Transverse colon (tissue), 4 donors: Measurements from ENCODE around the gene SLFN12. TPM values are rescaled to one million over a fixed set of nuclear protein-coding genes. Genes with fewer than 3 reads are reported as not detected.
"Not testable (repeated sequence)": the region's sequence is repeated elsewhere in the genome, so short reads cannot be mapped to it uniquely, and the experiment has no call there.

Experiments used
- DNase-seq: peaks from one replicate; pipeline ENCODE4 v3.0.0-alpha.2; 2019
- H3K27ac ChIP-seq, 4 donors: fragments of 200-600 bp; sonication (generic); 2 replicates each; pipeline ENCODE4 v1.5.1; 2016 to 2018; ENCODE audit warnings: inconsistent platforms in 4 of 4
- H3K27me3 ChIP-seq: fragments of 200-600 bp; sonication (generic); 2 replicates; pipeline ENCODE4 v1.5.1; 2017; ENCODE audit warnings: inconsistent platforms
- H3K36me3 ChIP-seq, 4 donors: fragments of 200-600 bp; sonication (generic); 2 replicates each; pipeline ENCODE4 v1.5.1; 2017 to 2019; ENCODE audit warnings: inconsistent platforms in 4 of 4
- H3K4me1 ChIP-seq, 4 donors: fragments of 200-600 bp; sonication (generic); 2 replicates each; pipeline ENCODE4 v1.5.1; 2017 to 2020; ENCODE audit warnings: inconsistent platforms in 4 of 4
- H3K4me3 ChIP-seq, 4 donors: fragments of 200-600 bp; sonication (generic); 1 replicate in 1 of 4; 2 replicates in 3 of 4; pipeline versions ENCODE4 v1.5.1 to v1.6.1; 2017 to 2019; ENCODE audit warnings: inconsistent platforms in 4 of 4
- H3K9me3 ChIP-seq, 2 donors: fragments of 200-600 bp; sonication (generic); 2 replicates each; pipeline ENCODE4 v1.5.1; 2017 to 2019; ENCODE audit warnings: inconsistent platforms in 2 of 2
- EP300 ChIP-seq: sonication (generic); formaldehyde crosslinking; IDR thresholded peaks from one replicate; pipeline ENCODE4 v1.6.1; 2017; ENCODE audit warnings: antibody characterized with exemption, low read depth
- POLR2A ChIP-seq: fragments of 450-650 bp; IDR thresholded peaks from one replicate; pipeline ENCODE4 v1.6.1; 2016; ENCODE audit warnings: antibody characterized with exemption, mild to moderate bottlenecking, moderate library complexity
- POLR2AphosphoS5 ChIP-seq, 3 donors: sonication (generic); formaldehyde crosslinking; IDR thresholded peaks; one replicate each; pipeline ENCODE4 v1.6.1; 2016; ENCODE audit warnings: antibody characterized with exemption in 3 of 3
- WGBS, 2 donors: methylation state at CpG; one replicate each; pipeline ENCODE4 v1.1.5; 2018; ENCODE audit warnings: low coverage in 1 of 2; 5-methylcytosine and 5-hydroxymethylcytosine counted together
- in situ Hi-C, 4 donors: fragments of 200-750 bp; cut with MboI; loops; one replicate each; pipeline versions ENCODE4 v1.15.0 to v1.15.1; 2017; ENCODE audit warnings: low sequenced_read_pairs in 3 of 4, low pct_ligation_motif_present in 1 of 4, low pct_unique_long_range_greater_than_20kb in 1 of 4
- intact Hi-C: fragments of 100-400 bp; cut with DNase I; formaldehyde crosslinking; loops from one replicate; pipeline ENCODE4 v1.15.1; 2023; ENCODE audit warnings: low total_unique reads
- total RNA-seq, 4 donors: library from RNA; depleted of rRNA; stranded (reverse); fragments of >200 nt; gene quantifications; one replicate each; pipeline ENCODE4 v1.1.0, GENCODE V29; 2016
- TF ChIP-seq, protein P1 (sequence below), 5 experiments: fragments of 200-600 bp in 3 of 5; fragments of 450-650 bp in 2 of 5; sonication (generic) in 3 of 5; IDR thresholded peaks; 1 replicate in 2 of 5; 2 replicates in 3 of 5; pipeline ENCODE4 v1.5.1; 2016 to 2017; ENCODE audit warnings: antibody characterized with exemption in 5 of 5, inconsistent platforms in 3 of 5, mild to moderate bottlenecking in 2 of 5, moderate library complexity in 1 of 5

Gene SLFN12
- total RNA-seq, 4 donors from 2014 or later = 1.6 to 34.8 (median 3.5) TPM; not detected in 1

- Histone ChIP-seq H3K27ac (no peak overlapping the region), H3K4me1 (no peaks in the 10 kb centered on the region), H3K4me3 (no peak overlapping the region), H3K9me3 (no peaks in the 10 kb centered on the region), H3K27me3 (peaks cover 15% of the 10 kb centered on the region), H3K36me3 (no peaks in the 10 kb centered on the region)
- no peak for TF ChIP-seq POLR2AphosphoS5 (IDR thresholded peaks at IDR 0.05)
- TF ChIP-seq POLR2A = no peak
- TF ChIP-seq EP300 = no peak
- TF ChIP-seq, protein P1, sequence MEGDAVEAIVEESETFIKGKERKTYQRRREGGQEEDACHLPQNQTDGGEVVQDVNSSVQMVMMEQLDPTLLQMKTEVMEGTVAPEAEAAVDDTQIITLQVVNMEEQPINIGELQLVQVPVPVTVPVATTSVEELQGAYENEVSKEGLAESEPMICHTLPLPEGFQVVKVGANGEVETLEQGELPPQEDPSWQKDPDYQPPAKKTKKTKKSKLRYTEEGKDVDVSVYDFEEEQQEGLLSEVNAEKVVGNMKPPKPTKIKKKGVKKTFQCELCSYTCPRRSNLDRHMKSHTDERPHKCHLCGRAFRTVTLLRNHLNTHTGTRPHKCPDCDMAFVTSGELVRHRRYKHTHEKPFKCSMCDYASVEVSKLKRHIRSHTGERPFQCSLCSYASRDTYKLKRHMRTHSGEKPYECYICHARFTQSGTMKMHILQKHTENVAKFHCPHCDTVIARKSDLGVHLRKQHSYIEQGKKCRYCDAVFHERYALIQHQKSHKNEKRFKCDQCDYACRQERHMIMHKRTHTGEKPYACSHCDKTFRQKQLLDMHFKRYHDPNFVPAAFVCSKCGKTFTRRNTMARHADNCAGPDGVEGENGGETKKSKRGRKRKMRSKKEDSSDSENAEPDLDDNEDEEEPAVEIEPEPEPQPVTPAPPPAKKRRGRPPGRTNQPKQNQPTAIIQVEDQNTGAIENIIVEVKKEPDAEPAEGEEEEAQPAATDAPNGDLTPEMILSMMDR (IDR thresholded peaks at IDR 0.05) = no peak
- in situ Hi-C loops (no loop called here), intact Hi-C loops (no loop called here)
- DNase-seq = no peak
- 85 to 93% methylated on average over 2 to 4 of the region's 4 CpGs for WGBS, 2 donors
These were observed 36.2 kb upstream of the SLFN12 start for GRCh38 chr17:35468475-35468874.

DNA sequence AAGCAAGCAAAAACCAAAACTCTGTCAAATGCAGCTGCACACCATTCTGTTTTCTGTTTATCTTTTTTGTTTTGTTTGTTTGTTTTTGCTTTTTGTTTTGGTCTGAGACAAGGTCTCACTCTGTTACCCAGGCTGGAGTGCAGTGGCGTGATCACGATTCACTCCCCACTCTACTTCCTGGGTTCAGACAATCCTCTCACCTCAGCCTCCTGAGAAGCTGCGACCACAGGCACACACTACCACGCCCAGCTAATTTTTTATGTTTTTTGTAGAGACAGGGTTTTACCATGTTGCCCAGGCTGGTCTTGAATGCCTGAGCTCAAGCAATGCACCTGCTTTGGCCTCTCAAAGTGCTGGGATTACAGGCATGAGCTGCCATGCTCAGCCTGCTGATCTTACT, 35.5 kb upstream of the SLFN12 start:
- Histone ChIP-seq H3K9me3 (no peaks in the 10 kb centered on the region), H3K27ac (no peak overlapping the region), H3K4me1 (no peaks in the 10 kb centered on the region), H3K4me3 (no peak overlapping the region), H3K36me3 (no peaks in the 10 kb centered on the region), H3K27me3 (peaks cover 22% of the 10 kb centered on the region)
- in situ Hi-C loops (no loop called here), intact Hi-C loops (no loop called here)
- DNase-seq = no peak
- TF ChIP-seq POLR2AphosphoS5 (IDR thresholded peaks at IDR 0.05) (no peak), EP300 (no peak), POLR2A (no peak)
- TF ChIP-seq, protein P1 (IDR thresholded peaks at IDR 0.05) = no peak
- WGBS, 2 donors = 50 to 70% methylated on average over 4 of the region's 4 CpGs

- Histone ChIP-seq H3K27me3 (peaks cover 72% of the 10 kb centered on the region), H3K4me1 (peaks cover 0 to 8% (median 2%) of the 10 kb centered on the region in 4 donors), H3K27ac (peak overlapping the region in 1 of 4 donors; percentile 47), H3K4me3 (peak overlapping the region in 2 of 4 donors; percentile 13 to 42), H3K9me3 (no peaks in the 10 kb centered on the region), H3K36me3 (no peaks in the 10 kb centered on the region)
- TF ChIP-seq POLR2A (no peak), POLR2AphosphoS5 (IDR thresholded peaks at IDR 0.05) (peak in 1 of 3 donors; percentile 31)
- in situ Hi-C loops (no loop called here), intact Hi-C loops (no loop called here)
- WGBS, 2 donors = 11% methylated on average over 36 of the region's 44 CpGs; no CpG with 5 or more reads in 1 of the 2 donors
- peak; percentile 87 for DNase-seq
These were observed 28.1 kb upstream of the SLFN12 start for GRCh38 chr17:35460354-35460851.

GRCh38 chr17:35454035-35454434, 21.7 kb upstream of the SLFN12 start:
- H3K27ac ChIP-seq, intact Hi-C loops: not testable (repeated sequence)

DNA sequence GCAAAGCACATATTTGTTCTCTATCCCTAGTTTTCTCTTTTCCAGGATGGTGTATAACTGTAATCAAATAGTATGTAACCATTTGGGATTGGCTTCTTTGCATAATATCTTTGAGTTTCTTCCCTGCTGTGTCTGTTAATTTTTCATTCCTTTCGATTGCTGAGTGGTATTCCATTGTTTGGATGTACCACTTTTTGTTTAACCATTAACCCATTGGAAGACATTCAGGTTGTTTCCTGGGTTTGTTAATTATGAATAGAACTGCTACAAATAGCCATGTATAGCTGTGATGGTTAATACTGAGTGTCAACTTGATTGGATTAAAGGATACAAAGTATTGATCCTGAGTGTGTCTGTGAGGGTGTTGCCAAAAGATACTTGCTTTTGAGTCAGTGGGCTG, 20.9 kb upstream of the SLFN12 start:
- in situ Hi-C loops = no loop called here
- WGBS, 2 donors = 33 to 47% methylated on average over 1 of the region's 1 CpG
- H3K4me1 ChIP-seq = peaks cover 0 to 4% (median 2%) of the 10 kb centered on the region in 4 donors
- no peak for DNase-seq
- no peaks in the 10 kb centered on the region for H3K9me3 ChIP-seq
- no peak overlapping the region for H3K4me3 ChIP-seq
- H3K27me3 ChIP-seq = peaks cover 52% of the 10 kb centered on the region
- H3K36me3 ChIP-seq = no peaks in the 10 kb centered on the region
- intact Hi-C loops = no loop called here
- TF ChIP-seq POLR2AphosphoS5 (IDR thresholded peaks at IDR 0.05) (no peak), EP300 (no peak), POLR2A (no peak)
- TF ChIP-seq, protein P1 (IDR thresholded peaks at IDR 0.05) = no peak
- no peak overlapping the region for H3K27ac ChIP-seq

More at GRCh38 chr17:35454035-35454434, 21.7 kb upstream of the SLFN12 start:
- H3K4me1 ChIP-seq, DNase-seq, H3K4me3 ChIP-seq, H3K36me3 ChIP-seq, H3K9me3 ChIP-seq, in situ Hi-C loops: not testable (repeated sequence)
- 92 to 94% methylated on average over 5 of the region's 5 CpGs for WGBS, 2 donors
- peaks cover 52% of the 10 kb centered on the region for H3K27me3 ChIP-seq
